ENCODE data around the gene C6orf120. TPM values are rescaled to one million over a fixed set of nuclear protein-coding genes. Genes with fewer than 3 reads are reported as not detected.

The C6orf120 gene
- total RNA-seq, 1 donor from 2014 or later: 34.6 TPM

DNA sequence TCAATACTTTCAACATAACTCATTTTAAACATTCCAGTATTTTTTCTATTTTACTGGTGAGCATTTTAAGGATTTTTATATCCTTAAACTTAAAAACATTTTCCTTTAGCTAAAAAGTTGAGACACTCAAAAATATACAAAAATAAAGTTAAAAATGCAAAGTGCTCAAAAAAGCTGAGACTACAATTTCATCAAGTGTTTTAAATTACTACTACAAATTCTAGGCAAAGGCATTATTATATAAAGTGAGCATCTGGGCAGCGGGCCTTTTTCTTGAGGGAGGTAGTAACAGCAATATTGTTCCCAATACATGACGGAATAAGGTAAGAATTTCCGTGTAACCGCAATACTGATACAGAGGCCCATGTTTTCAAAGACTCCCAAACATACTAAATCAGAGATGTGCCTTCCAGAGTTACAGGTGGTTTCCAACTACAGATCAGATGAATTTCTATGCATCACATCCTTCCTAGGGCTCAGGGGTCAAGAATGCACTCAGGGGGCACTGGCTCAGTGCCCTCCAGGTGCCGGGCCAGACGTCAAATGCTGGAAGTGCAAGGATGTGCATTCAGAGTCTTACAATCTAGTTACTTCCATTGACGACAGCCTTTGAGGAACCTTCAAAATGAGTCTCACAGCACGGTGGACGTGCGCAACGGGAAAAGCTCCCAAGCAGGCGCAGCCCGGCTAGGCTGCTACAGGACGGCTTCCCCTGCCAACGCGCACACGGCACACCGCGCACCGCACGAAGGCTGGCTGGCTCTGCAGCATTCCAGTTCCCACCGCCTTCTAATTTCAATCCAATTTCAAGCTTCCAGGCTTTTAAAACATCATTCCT, 20.7 kb downstream of the C6orf120 start:
- peaks cover 35% of the 10 kb centered on the region for H3K79me2 ChIP-seq (ENCODE audit: insufficient read depth, low read length)
- no peaks in the 10 kb centered on the region for H3K36me3 ChIP-seq (ENCODE audit: insufficient read depth, low read length)
- peak overlapping the region; percentile 86 for H3K4me3 ChIP-seq (ENCODE audit: insufficient read depth, low read depth, low read length)
- peaks cover 28% of the 10 kb centered on the region for H4K20me1 ChIP-seq (ENCODE audit: insufficient read depth, low read length)
- H3K9ac ChIP-seq (ENCODE audit: low read length): peak overlapping the region; percentile 84
- H3K4me1 Mint-ChIP-seq (ENCODE audit: low read depth, unreplicated experiment): peaks cover 8% of the 10 kb centered on the region
- H3K27ac Mint-ChIP-seq (ENCODE audit: unreplicated experiment): peak overlapping the region; percentile 65
- peaks cover 31% of the 10 kb centered on the region for H3K4me1 ChIP-seq (ENCODE audit: insufficient read depth, low read length)
- H3K27ac ChIP-seq (ENCODE audit: low read depth, low read length): peak overlapping the region; percentile 73
- H3K4me2 ChIP-seq (ENCODE audit: low read length): peak overlapping the region; percentile 96
- no peaks in the 10 kb centered on the region for H3K27me3 ChIP-seq (ENCODE audit: insufficient read depth, low read length)
- H2AFZ ChIP-seq (ENCODE audit: low read depth, low read length): peak overlapping the region; percentile 72
- FAIRE-seq (peak; percentile 41), DNase-seq (ENCODE audit: low read depth) (peak; percentile 85)
- no peaks in the 10 kb centered on the region for H3K9me3 ChIP-seq (ENCODE audit: insufficient read depth, low read depth, low read length)
- H3K36me3 Mint-ChIP-seq (ENCODE audit: low read depth, unreplicated experiment): no peaks in the 10 kb centered on the region
- peak overlapping the region; percentile 93 for H3K4me3 Mint-ChIP-seq (ENCODE audit: unreplicated experiment)
- TF ChIP-seq, protein P1, sequence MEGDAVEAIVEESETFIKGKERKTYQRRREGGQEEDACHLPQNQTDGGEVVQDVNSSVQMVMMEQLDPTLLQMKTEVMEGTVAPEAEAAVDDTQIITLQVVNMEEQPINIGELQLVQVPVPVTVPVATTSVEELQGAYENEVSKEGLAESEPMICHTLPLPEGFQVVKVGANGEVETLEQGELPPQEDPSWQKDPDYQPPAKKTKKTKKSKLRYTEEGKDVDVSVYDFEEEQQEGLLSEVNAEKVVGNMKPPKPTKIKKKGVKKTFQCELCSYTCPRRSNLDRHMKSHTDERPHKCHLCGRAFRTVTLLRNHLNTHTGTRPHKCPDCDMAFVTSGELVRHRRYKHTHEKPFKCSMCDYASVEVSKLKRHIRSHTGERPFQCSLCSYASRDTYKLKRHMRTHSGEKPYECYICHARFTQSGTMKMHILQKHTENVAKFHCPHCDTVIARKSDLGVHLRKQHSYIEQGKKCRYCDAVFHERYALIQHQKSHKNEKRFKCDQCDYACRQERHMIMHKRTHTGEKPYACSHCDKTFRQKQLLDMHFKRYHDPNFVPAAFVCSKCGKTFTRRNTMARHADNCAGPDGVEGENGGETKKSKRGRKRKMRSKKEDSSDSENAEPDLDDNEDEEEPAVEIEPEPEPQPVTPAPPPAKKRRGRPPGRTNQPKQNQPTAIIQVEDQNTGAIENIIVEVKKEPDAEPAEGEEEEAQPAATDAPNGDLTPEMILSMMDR (IDR thresholded peaks at IDR 0.05; ENCODE audit: insufficient read depth, low read depth, low read length): no peak
- no peak for TF ChIP-seq EZH2 (IDR thresholded peaks at IDR 0.05; ENCODE audit: insufficient read depth, low read length)
- H3K9me3 Mint-ChIP-seq (ENCODE audit: unreplicated experiment): no peaks in the 10 kb centered on the region
- peaks cover 2% of the 10 kb centered on the region for H3K27me3 Mint-ChIP-seq (ENCODE audit: low read depth, unreplicated experiment)

DNA sequence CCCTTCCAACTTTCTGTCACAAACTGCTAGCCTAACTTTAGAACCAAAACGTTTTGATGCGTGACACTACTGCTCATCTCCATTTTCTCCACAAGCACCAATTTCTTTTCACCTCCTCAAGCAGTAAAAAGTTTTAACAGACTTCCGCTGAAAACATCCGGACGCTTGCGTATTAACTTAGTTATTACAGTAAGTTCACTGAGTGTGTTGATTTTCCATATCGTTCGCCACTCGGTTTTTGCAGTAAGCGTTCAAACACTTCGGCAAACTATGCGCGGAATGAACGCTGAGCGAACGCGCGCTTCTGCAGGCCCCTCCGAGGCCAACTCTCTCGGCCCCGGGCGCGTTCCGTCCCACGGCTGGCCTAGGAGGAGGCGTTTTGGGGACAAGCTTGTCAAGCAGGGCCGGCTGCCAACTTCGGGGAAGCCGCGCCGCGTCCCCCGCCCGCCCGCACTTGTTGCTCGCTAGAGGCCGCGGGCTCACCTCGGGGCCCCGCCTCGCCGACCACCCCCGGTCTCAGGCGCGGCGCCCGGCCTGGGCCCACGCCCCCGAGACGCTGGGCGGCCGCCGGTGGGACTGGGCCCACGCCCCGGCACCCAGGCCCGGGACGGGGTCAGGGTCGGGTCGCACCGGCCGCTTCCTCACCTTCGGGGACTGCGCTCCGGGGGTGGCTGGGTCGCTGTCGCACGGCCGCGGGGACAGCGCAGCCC, 21.4 kb downstream of the C6orf120 start:
- peaks cover 31% of the 10 kb centered on the region for H3K4me1 ChIP-seq (ENCODE audit: insufficient read depth, low read length)
- peaks cover 28% of the 10 kb centered on the region for H4K20me1 ChIP-seq (ENCODE audit: insufficient read depth, low read length)
- H3K4me3 ChIP-seq (ENCODE audit: insufficient read depth, low read depth, low read length): peak overlapping the region; percentile 86
- Mint-ChIP-seq H3K27me3 (ENCODE audit: low read depth, unreplicated experiment) (peaks cover 2% of the 10 kb centered on the region), H3K4me1 (ENCODE audit: low read depth, unreplicated experiment) (peaks cover 11% of the 10 kb centered on the region), H3K4me3 (ENCODE audit: unreplicated experiment) (peak overlapping the region; percentile 93), H3K9me3 (ENCODE audit: unreplicated experiment) (no peaks in the 10 kb centered on the region), H3K36me3 (ENCODE audit: low read depth, unreplicated experiment) (no peaks in the 10 kb centered on the region), H3K27ac (ENCODE audit: unreplicated experiment) (peak overlapping the region; percentile 65)
- H3K9ac ChIP-seq (ENCODE audit: low read length): peak overlapping the region; percentile 84
- peak overlapping the region; percentile 96 for H3K4me2 ChIP-seq (ENCODE audit: low read length)
- FAIRE-seq: no peak
- peak overlapping the region; percentile 72 for H2AFZ ChIP-seq (ENCODE audit: low read depth, low read length)
- H3K9me3 ChIP-seq (ENCODE audit: insufficient read depth, low read depth, low read length): no peaks in the 10 kb centered on the region
- H3K36me3 ChIP-seq (ENCODE audit: insufficient read depth, low read length): no peaks in the 10 kb centered on the region
- no peak for TF ChIP-seq EZH2 (IDR thresholded peaks at IDR 0.05; ENCODE audit: insufficient read depth, low read length)
- TF ChIP-seq, protein P1 (IDR thresholded peaks at IDR 0.05; ENCODE audit: insufficient read depth, low read depth, low read length): no peak
- peak overlapping the region; percentile 73 for H3K27ac ChIP-seq (ENCODE audit: low read depth, low read length)
- no peaks in the 10 kb centered on the region for H3K27me3 ChIP-seq (ENCODE audit: insufficient read depth, low read length)
- H3K79me2 ChIP-seq (ENCODE audit: insufficient read depth, low read length): peaks cover 30% of the 10 kb centered on the region
- peak; percentile 73 for DNase-seq (ENCODE audit: low read depth)
